Colonic mucosa (tissue), 4 donors: Measurements from ENCODE around the gene COA8. TPM values are rescaled to one million over a fixed set of nuclear protein-coding genes. Genes with fewer than 3 reads are reported as not detected.
"Not testable (repeated sequence)": the region's sequence is repeated elsewhere in the genome, so short reads cannot be mapped to it uniquely, and the experiment has no call there.

Source experiments
- DNase-seq: peaks from one replicate; pipeline ENCODE4 v3.0.0-alpha.2; 2020
- H3K27ac ChIP-seq: fragments of 200-600 bp; one replicate; pipeline ENCODE4 v1.8.0; 2021
- H3K27me3 ChIP-seq: fragments of 200-600 bp; one replicate; pipeline ENCODE4 v1.8.0; 2021
- H3K36me3 ChIP-seq: fragments of 200-600 bp; one replicate; pipeline ENCODE4 v1.8.0; 2021
- H3K4me1 ChIP-seq: fragments of 200-600 bp; one replicate; pipeline ENCODE4 v1.8.0; 2021; ENCODE audit warnings: mild to moderate bottlenecking
- H3K4me3 ChIP-seq: fragments of 200-600 bp; one replicate; pipeline ENCODE4 v1.8.0; 2021
- H3K9ac ChIP-seq, 2 donors: one replicate each; pipeline ENCODE4 v1.7.0; 2013; ENCODE audit warnings: control low read depth in 2 of 2, low read depth in 2 of 2, low read length in 2 of 2
- H3K9me3 ChIP-seq: fragments of 200-600 bp; one replicate; pipeline ENCODE4 v1.8.0; 2021
- intact Hi-C: fragments of 100-400 bp; cut with DNase I; formaldehyde crosslinking; loops from one replicate; pipeline ENCODE4 v1.14.1; 2022
- total RNA-seq, 2 donors: library from RNA; stranded (reverse); fragmentation: NEBNext Ultra II Directional in 1 of 2; extraction: Animal tissue kit (Norgen Biotek cat#: 25700) in 1 of 2; gene quantifications; one replicate each; pipeline ENCODE4 v1.2.1, GENCODE V29; 2021
- TF ChIP-seq, protein P1 (sequence below): fragments of 200-600 bp; IDR thresholded peaks from one replicate; pipeline ENCODE4 v1.8.0; 2022; ENCODE audit warnings: antibody characterized with exemption, mild to moderate bottlenecking
- donor health status: healthy.
- donor health status: DM: no; HTN: no; CAD: no.
- donor health status: DM: no; HTN: no; CAD: no.

The COA8 gene
- total RNA-seq, 2 donors from 2014 or later: 37.1 to 41.5 TPM

DNA sequence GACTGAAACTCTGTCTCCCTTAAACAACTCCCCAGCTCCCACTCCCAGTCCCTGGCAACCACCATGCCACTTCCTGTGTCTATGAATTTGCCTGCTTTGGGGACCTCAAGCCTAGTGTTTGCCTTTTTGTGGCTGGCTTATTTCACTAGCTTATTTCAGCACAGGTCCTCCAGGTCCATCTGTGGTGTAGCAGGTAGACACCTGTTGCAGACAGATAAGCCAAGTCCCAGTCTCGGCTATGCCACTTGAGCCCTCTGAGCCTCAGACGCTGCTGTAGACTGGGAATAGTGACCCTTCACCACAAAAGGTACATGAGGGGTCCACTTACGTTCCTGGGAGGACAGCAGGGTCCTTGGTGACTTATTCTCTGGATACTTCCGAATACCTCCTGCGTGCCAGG lies 41.9 kb downstream of the COA8 start:
- intact Hi-C loops: no loop called here
- TF ChIP-seq, protein P1, sequence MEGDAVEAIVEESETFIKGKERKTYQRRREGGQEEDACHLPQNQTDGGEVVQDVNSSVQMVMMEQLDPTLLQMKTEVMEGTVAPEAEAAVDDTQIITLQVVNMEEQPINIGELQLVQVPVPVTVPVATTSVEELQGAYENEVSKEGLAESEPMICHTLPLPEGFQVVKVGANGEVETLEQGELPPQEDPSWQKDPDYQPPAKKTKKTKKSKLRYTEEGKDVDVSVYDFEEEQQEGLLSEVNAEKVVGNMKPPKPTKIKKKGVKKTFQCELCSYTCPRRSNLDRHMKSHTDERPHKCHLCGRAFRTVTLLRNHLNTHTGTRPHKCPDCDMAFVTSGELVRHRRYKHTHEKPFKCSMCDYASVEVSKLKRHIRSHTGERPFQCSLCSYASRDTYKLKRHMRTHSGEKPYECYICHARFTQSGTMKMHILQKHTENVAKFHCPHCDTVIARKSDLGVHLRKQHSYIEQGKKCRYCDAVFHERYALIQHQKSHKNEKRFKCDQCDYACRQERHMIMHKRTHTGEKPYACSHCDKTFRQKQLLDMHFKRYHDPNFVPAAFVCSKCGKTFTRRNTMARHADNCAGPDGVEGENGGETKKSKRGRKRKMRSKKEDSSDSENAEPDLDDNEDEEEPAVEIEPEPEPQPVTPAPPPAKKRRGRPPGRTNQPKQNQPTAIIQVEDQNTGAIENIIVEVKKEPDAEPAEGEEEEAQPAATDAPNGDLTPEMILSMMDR: no peak
- H3K27ac ChIP-seq: no peak overlapping the region
- no peaks in the 10 kb centered on the region for H3K9me3 ChIP-seq
- no peak for DNase-seq
- no peaks in the 10 kb centered on the region for H3K36me3 ChIP-seq
- H3K4me3 ChIP-seq: no peak overlapping the region
- H3K27me3 ChIP-seq: no peaks in the 10 kb centered on the region
- H3K9ac ChIP-seq: no peak overlapping the region
- peaks cover 10% of the 10 kb centered on the region for H3K4me1 ChIP-seq

DNA sequence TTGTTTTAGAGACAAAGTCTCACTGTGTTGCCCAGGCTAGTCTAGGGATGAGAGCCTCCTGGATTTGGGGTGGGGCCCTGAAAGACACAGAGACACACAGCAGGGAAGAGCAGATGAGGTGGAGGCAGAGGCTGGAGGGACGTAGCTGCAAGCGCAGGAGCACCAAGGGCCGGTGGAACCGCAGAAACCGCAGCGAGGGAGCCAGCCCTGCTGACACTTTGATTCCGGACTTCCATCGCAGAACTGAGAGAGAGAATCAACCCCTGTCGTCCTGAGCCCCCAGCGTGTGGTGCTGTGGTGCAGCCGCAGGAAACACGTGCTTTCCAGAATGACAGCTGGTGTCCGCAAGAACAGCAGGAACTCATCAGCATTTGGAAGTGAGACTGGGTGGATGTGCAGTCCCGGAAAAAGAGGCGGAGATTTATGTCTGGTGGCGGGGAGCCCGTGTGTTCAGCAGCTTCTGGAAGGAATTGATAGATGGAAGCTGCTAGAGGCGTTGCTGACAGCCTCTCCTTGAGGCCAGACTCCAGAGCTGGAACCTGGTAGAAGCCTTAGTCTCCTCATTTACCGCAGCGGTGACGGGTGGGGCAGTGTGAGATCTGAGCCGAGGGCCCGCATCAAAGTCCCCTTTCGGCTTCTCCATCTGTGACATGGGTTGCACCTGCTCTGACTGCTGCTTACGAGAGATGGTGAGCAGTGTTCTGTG lies 44.4 kb downstream of the COA8 start:
- Histone ChIP-seq H3K9ac (no peak overlapping the region), H3K4me3 (peak overlapping the region; percentile 11), H3K27ac (no peak overlapping the region), H3K27me3 (no peaks in the 10 kb centered on the region), H3K36me3 (no peaks in the 10 kb centered on the region), H3K4me1 (peaks cover 10% of the 10 kb centered on the region), H3K9me3 (no peaks in the 10 kb centered on the region)
- DNase-seq: peak; percentile 80
- intact Hi-C loops: no loop called here
- TF ChIP-seq, protein P1: no peak

- no peak overlapping the region for H3K4me3 ChIP-seq
- H3K4me1 ChIP-seq: peaks cover 10% of the 10 kb centered on the region
- no peaks in the 10 kb centered on the region for H3K36me3 ChIP-seq
- intact Hi-C loops: no loop called here
- no peak overlapping the region for H3K27ac ChIP-seq
- H3K27me3 ChIP-seq: no peaks in the 10 kb centered on the region
- H3K9ac ChIP-seq: no peak overlapping the region
- no peak for DNase-seq
- TF ChIP-seq, protein P1: no peak
- no peaks in the 10 kb centered on the region for H3K9me3 ChIP-seq
Observed at GRCh38 chr14:103607822-103608221, 45.1 kb downstream of the COA8 start.

- H3K4me3 ChIP-seq, intact Hi-C loops, H3K9ac ChIP-seq, H3K36me3 ChIP-seq, DNase-seq, H3K4me1 ChIP-seq, H3K27me3 ChIP-seq, H3K9me3 ChIP-seq, H3K27ac ChIP-seq: not testable (repeated sequence)
Observed at GRCh38 chr14:103609081-103609480, 46.3 kb downstream of the COA8 start.

- H3K9me3 ChIP-seq: no peaks in the 10 kb centered on the region
- TF ChIP-seq, protein P1: no peak
Observed at GRCh38 chr14:103611215-103611614, 48.5 kb downstream of the COA8 start.

GRCh38 chr14:103613517-103613916 lies 50.8 kb downstream of the COA8 start:
- H3K27ac ChIP-seq: no peak overlapping the region
- TF ChIP-seq, protein P1: no peak
- DNase-seq: no peak
- H3K4me3 ChIP-seq: no peak overlapping the region
- no peaks in the 10 kb centered on the region for H3K4me1 ChIP-seq
- intact Hi-C loops: no loop called here
- no peaks in the 10 kb centered on the region for H3K27me3 ChIP-seq
- H3K36me3 ChIP-seq: no peaks in the 10 kb centered on the region
- H3K9me3 ChIP-seq: no peaks in the 10 kb centered on the region
- H3K9ac ChIP-seq: no peak overlapping the region

More at GRCh38 chr14:103611215-103611614, 48.5 kb downstream of the COA8 start:
- no peak overlapping the region for H3K4me3 ChIP-seq
- no peak overlapping the region for H3K27ac ChIP-seq
- no peaks in the 10 kb centered on the region for H3K27me3 ChIP-seq
- peaks cover 10% of the 10 kb centered on the region for H3K4me1 ChIP-seq
- no peaks in the 10 kb centered on the region for H3K36me3 ChIP-seq
- intact Hi-C loops: no loop called here
- no peak for DNase-seq
- no peak overlapping the region for H3K9ac ChIP-seq
